MM.1S (cell line): ENCODE results near the gene HFM1.
A peak's percentile ranks its signal among the peaks of the same experiment; 100 is the strongest.
"Not testable (repeated sequence)": the region's sequence is repeated elsewhere in the genome, so short reads cannot be mapped to it uniquely, and the experiment has no call there.

Experiments used
- DNase-seq: peaks from one replicate; pipeline ENCODE4 v3.0.0-alpha.2; 2015
- H2AFZ ChIP-seq: fragments of 300-600 bp; sonication (generic); 2 replicates; pipeline ENCODE4 v1.6.0; 2016; ENCODE audit warnings: antibody characterized with exemption, low read length
- H3F3A ChIP-seq: fragments of 300-600 bp; sonication (generic); 2 replicates; pipeline ENCODE4 v1.6.1; 2016; ENCODE audit warnings: mild to moderate bottlenecking, antibody characterized with exemption, low read length, moderate library complexity, mixed read lengths; ENCODE audit not compliant: insufficient read depth
- H3K27ac ChIP-seq: fragments of 300-600 bp; sonication (generic); 2 replicates; pipeline ENCODE4 v1.5.1; 2016; ENCODE audit warnings: mild to moderate bottlenecking, low read length
- H3K27me3 ChIP-seq: fragments of 300-600 bp; sonication (generic); replicated peaks from 2 replicates; pipeline ENCODE4 v1.6.0; 2016; ENCODE audit warnings: low read length; ENCODE audit not compliant: insufficient read depth
- H3K36me3 ChIP-seq: fragments of 300-600 bp; sonication (generic); replicated peaks from 2 replicates; pipeline ENCODE4 v1.6.1; 2016; ENCODE audit warnings: mild to moderate bottlenecking, low read length, mixed read lengths; ENCODE audit not compliant: insufficient read depth
- H3K4me1 ChIP-seq: fragments of 300-600 bp; sonication (generic); 2 replicates; pipeline ENCODE4 v1.6.1; 2016; ENCODE audit warnings: low read length, mixed read lengths
- H3K4me2 ChIP-seq: fragments of 300-600 bp; sonication (generic); 2 replicates; pipeline ENCODE4 v1.6.0; 2016; ENCODE audit warnings: low read depth, low read length
- H3K4me3 ChIP-seq: fragments of 300-600 bp; sonication (generic); 2 replicates; pipeline ENCODE4 v1.5.1; 2016; ENCODE audit warnings: low read length, mixed read lengths
- H3K79me2 ChIP-seq: fragments of 300-600 bp; sonication (generic); 2 replicates; pipeline ENCODE4 v1.6.1; 2016; ENCODE audit warnings: mixed run types, low read length, mixed read lengths
- H3K9ac ChIP-seq: fragments of 300-600 bp; sonication (generic); 2 replicates; pipeline ENCODE4 v1.6.1; 2016; ENCODE audit warnings: low read length, mixed read lengths
- H3K9me2 ChIP-seq: fragments of 300-600 bp; sonication (generic); replicated peaks from 2 replicates; pipeline ENCODE4 v1.6.1; 2016; ENCODE audit warnings: mild to moderate bottlenecking, low read length, mixed read lengths; ENCODE audit not compliant: insufficient read depth
- H3K9me3 ChIP-seq: fragments of 300-600 bp; sonication (generic); replicated peaks from 2 replicates; pipeline ENCODE4 v1.6.1; 2016; ENCODE audit warnings: mild to moderate bottlenecking, low read length, mixed read lengths; ENCODE audit not compliant: insufficient read depth
- H4K20me1 ChIP-seq: fragments of 300-600 bp; sonication (generic); 2 replicates; pipeline ENCODE4 v1.6.1; 2016; ENCODE audit warnings: mild to moderate bottlenecking, low read length, moderate library complexity, mixed read lengths; ENCODE audit not compliant: insufficient read depth
- EZH2 ChIP-seq: fragments of 300-600 bp; sonication (generic); optimal IDR thresholded peaks from 2 replicates; pipeline ENCODE3; 2017; ENCODE audit warnings: low read depth, mild to moderate bottlenecking, antibody characterized with exemption, low read length, mixed read lengths
- EZH2phosphoT487 ChIP-seq: fragments of 300-600 bp; sonication (generic); IDR thresholded peaks from 2 replicates; pipeline ENCODE4 v1.6.1; 2018; ENCODE audit warnings: antibody characterized with exemption, low read length
- TF ChIP-seq, protein P1 (sequence below): fragments of 300-600 bp; sonication (generic); IDR thresholded peaks from 2 replicates; pipeline ENCODE4 v1.5.1; 2016; ENCODE audit warnings: antibody characterized with exemption, low read length, mixed read lengths

The HFM1 gene

DNA sequence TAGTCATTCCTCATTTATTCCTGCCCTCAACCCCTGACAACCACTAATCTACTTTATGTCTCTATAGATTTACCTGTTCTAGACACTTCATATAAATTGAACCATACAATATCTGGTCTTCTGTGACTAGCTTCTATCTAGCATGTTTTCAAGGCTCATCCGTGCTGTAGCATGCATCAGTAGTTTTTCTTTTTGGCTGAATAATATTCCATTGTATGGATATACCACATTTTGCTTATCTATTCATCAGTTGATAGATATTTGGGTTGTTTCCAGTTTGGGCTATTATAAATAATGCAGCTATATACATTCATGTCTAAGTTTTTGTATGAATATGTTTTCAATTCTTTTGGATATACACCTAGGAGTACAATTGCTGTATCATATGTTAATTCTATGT is 101.5 kb downstream of the HFM1 start:
- Histone ChIP-seq H3K4me2 (no peak overlapping the region), H2AFZ (no peak overlapping the region), H3K79me2 (no peaks in the 10 kb centered on the region), H3K4me1 (no peaks in the 10 kb centered on the region), H3K9ac (no peak overlapping the region), H4K20me1 (no peaks in the 10 kb centered on the region), H3F3A (no peaks in the 10 kb centered on the region), H3K4me3 (no peak overlapping the region), H3K9me3 (no peaks in the 10 kb centered on the region), H3K27ac (no peak overlapping the region), H3K9me2 (no peaks in the 10 kb centered on the region), H3K27me3 (no peaks in the 10 kb centered on the region), H3K36me3 (no peaks in the 10 kb centered on the region)
- no peak for DNase-seq
- TF ChIP-seq, protein P1, sequence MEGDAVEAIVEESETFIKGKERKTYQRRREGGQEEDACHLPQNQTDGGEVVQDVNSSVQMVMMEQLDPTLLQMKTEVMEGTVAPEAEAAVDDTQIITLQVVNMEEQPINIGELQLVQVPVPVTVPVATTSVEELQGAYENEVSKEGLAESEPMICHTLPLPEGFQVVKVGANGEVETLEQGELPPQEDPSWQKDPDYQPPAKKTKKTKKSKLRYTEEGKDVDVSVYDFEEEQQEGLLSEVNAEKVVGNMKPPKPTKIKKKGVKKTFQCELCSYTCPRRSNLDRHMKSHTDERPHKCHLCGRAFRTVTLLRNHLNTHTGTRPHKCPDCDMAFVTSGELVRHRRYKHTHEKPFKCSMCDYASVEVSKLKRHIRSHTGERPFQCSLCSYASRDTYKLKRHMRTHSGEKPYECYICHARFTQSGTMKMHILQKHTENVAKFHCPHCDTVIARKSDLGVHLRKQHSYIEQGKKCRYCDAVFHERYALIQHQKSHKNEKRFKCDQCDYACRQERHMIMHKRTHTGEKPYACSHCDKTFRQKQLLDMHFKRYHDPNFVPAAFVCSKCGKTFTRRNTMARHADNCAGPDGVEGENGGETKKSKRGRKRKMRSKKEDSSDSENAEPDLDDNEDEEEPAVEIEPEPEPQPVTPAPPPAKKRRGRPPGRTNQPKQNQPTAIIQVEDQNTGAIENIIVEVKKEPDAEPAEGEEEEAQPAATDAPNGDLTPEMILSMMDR, result no peak
- TF ChIP-seq EZH2 (no peak), EZH2phosphoT487 (no peak)

GRCh38 chr1:91288843-91289553 is 115.6 kb downstream of the HFM1 start:
- H3K27me3 ChIP-seq, H3K4me2 ChIP-seq, H3K36me3 ChIP-seq, H3K79me2 ChIP-seq, H3K9me2 ChIP-seq, DNase-seq, H3F3A ChIP-seq, H3K4me1 ChIP-seq, H3K4me3 ChIP-seq, H3K9ac ChIP-seq, H4K20me1 ChIP-seq, H3K9me3 ChIP-seq, H3K27ac ChIP-seq, H2AFZ ChIP-seq: not testable (repeated sequence)

GRCh38 chr1:91286962-91287317 is 117.7 kb downstream of the HFM1 start:
- not testable (repeated sequence) for H3K4me3 ChIP-seq

DNA sequence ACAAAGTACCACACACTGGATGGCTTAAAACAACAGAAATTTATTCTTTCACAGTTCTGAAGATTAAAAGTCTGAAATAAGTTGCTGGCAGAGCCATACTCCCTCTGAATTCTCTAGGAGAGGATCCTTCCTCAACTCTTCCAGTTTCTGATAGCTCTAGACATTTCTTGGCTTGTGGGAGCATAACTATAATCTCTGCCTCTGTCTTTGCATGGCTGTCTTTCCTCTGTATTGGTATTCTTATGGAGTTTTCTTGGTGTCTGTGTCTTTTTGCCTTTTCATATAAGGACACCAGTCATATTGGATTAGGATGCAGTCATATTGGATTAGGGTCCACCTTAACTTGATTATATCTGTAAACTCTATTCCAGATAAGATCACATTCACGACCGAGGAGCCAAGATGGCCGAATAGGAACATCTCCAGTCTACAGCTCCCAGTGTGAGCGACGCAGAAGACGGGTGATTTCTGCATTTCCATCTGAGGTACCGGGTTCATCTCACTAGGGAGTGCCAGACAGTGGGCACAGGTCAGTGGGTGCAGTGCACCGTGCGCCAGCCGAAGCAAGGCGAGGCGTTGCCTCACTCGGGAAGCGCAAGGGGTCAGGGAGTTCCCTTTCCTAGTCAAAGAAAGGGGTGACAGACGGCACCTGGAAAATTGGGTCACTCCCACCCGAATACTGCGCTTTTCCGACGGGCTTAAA is 118.2 kb downstream of the HFM1 start:
- H3K4me2 ChIP-seq, H3K27me3 ChIP-seq, H3K9me3 ChIP-seq, H3K27ac ChIP-seq, H3K79me2 ChIP-seq, H2AFZ ChIP-seq, H3K9me2 ChIP-seq, H3K9ac ChIP-seq, H3K4me1 ChIP-seq, DNase-seq, H3K4me3 ChIP-seq, H4K20me1 ChIP-seq, H3F3A ChIP-seq, H3K36me3 ChIP-seq: not testable (repeated sequence)

More at GRCh38 chr1:91286962-91287317, 117.7 kb downstream of the HFM1 start:
- not testable (repeated sequence) for H4K20me1 ChIP-seq, H3K79me2 ChIP-seq, H3K4me1 ChIP-seq, H3K27me3 ChIP-seq, H3K9ac ChIP-seq, H2AFZ ChIP-seq, H3F3A ChIP-seq, H3K9me2 ChIP-seq, H3K27ac ChIP-seq, DNase-seq, H3K4me2 ChIP-seq, H3K9me3 ChIP-seq, H3K36me3 ChIP-seq

DNA sequence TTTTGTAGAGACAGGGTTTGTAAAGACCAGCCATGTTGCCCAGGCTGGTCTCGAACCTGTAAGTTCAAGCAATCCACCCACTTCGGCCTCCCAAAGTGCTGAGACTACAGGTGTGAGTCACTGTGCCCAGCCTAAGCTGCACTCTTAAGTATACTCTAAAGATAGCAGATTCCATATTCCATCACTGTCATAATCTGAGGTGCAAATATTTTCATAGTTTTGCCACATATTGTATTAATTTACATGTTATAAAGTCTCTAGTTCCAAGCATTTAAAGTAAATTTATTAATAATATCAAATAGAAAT is 121.3 kb downstream of the HFM1 start:
- no peaks in the 10 kb centered on the region for H3K79me2 ChIP-seq
- no peaks in the 10 kb centered on the region for H3K9me2 ChIP-seq
- H3K4me1 ChIP-seq, result no peaks in the 10 kb centered on the region
- no peak for DNase-seq
- TF ChIP-seq EZH2phosphoT487 (no peak), EZH2 (no peak)
- TF ChIP-seq, protein P1, result no peak
- H3K27me3 ChIP-seq, result no peaks in the 10 kb centered on the region
- peak overlapping the region; percentile 24; the same call in 1 of the 2 replicates for H3K9ac ChIP-seq
- H3K27ac ChIP-seq, result no peak overlapping the region
- peak overlapping the region; percentile 79 for H3K4me2 ChIP-seq
- H4K20me1 ChIP-seq, result no peaks in the 10 kb centered on the region
- peak overlapping the region; percentile 75 for H2AFZ ChIP-seq
- H3K4me3 ChIP-seq, result peak overlapping the region; percentile 55; the same call in 1 of the 2 replicates
- no peaks in the 10 kb centered on the region for H3K9me3 ChIP-seq
- H3F3A ChIP-seq, result no peaks in the 10 kb centered on the region
- H3K36me3 ChIP-seq, result no peaks in the 10 kb centered on the region
